GM12878 (cell line): ENCODE results near the gene LKAAEAR1. TPM values are rescaled to one million over a fixed set of nuclear protein-coding genes. Genes with fewer than 3 reads are reported as not detected.

Experiments
- ATAC-seq: fragments of 200-7000 bp; cut with Tn5 transposase; 3 replicates; pipeline ENCODE4 v1.9.1; 2020; ENCODE audit warnings: mild to moderate bottlenecking, moderate library complexity
- BruUV-seq: library from RNA; stranded (reverse); fragments of 400-500 nt; replicated peaks from 2 replicates; lab custom pipeline; 2021; lab: Mats Ljungman, UMichigan
- CTCF ChIA-PET: fragments of 300-600 bp; sonication (Branson Sonifier 250); formaldehyde crosslinking; extraction: SDS; loops from one replicate; lab custom pipeline; 2021; ENCODE audit warnings: inconsistent platforms; lab: Yijun Ruan, JAX
- POLR2A ChIA-PET: fragments of 350-600 bp; formaldehyde crosslinking; extraction: SDS; loops from one replicate; lab custom pipeline; 2021; ENCODE audit warnings: inconsistent platforms; lab: Charles Lee
- RAD21 ChIA-PET: fragments of 300-600 bp; sonication (Branson Sonifier 250); formaldehyde crosslinking; loops from one replicate; lab custom pipeline; 2023; ENCODE audit warnings: antibody characterized with exemption; ENCODE audit not compliant: unreplicated experiment; lab: Charles Lee
- SMC1A ChIA-PET: fragments of 300-600 bp; sonication (Branson Sonifier 250); formaldehyde crosslinking; loops from one replicate; lab custom pipeline; 2023; ENCODE audit not compliant: unreplicated experiment, uncharacterized antibody; lab: Charles Lee
- DNase-seq: peaks from one replicate; pipeline ENCODE4 v3.0.0-alpha.2; 2011; ENCODE audit warnings: low read depth, low spot score
- FAIRE-seq: peaks from 3 replicates; lab custom pipeline; 2011; peaks lifted over from hg19 to GRCh38; lab: Jason Lieb, UNC
- H2AFZ ChIP-seq: 2 replicates; pipeline ENCODE4 v1.6.0; 2011; ENCODE audit warnings: low read depth, low read length, control low read depth; ENCODE audit not compliant: control insufficient read depth
- H3K27ac ChIP-seq: 2 replicates; pipeline ENCODE4 v1.5.1; 2011; ENCODE audit warnings: control low read depth; ENCODE audit not compliant: control insufficient read depth, insufficient read depth
- H3K27me3 ChIP-seq, 2 experiments: replicated peaks in 1 of 2; 2 replicates each; pipeline versions ENCODE4 v1.6.0 to v1.6.1; 2011; ENCODE audit warnings: low read length in 1 of 2; ENCODE audit not compliant: control insufficient read depth in 2 of 2, insufficient read depth in 2 of 2
- H3K36me3 ChIP-seq, 2 experiments: 2 replicates each; pipeline ENCODE4 v1.5.1; 2011; ENCODE audit warnings: low read length in 1 of 2; ENCODE audit not compliant: control insufficient read depth in 2 of 2, insufficient read depth in 2 of 2
- H3K4me1 ChIP-seq: 2 replicates; pipeline ENCODE4 v1.6.1; 2011; ENCODE audit warnings: mild to moderate bottlenecking, low read length, moderate library complexity, mixed read lengths; ENCODE audit not compliant: control insufficient read depth, insufficient read depth
- H3K4me2 ChIP-seq: 2 replicates; pipeline ENCODE4 v1.6.0; 2011; ENCODE audit warnings: control low read depth; ENCODE audit not compliant: control insufficient read depth, insufficient read depth
- H3K4me3 ChIP-seq: fragments of 200-600 bp; sonication (generic); 2 replicates; pipeline ENCODE4 v1.5.1; 2016
- H3K79me2 ChIP-seq: 2 replicates; pipeline ENCODE4 v1.6.0; 2011; ENCODE audit warnings: low read length; ENCODE audit not compliant: control insufficient read depth, insufficient read depth
- H3K9ac ChIP-seq: 2 replicates; pipeline ENCODE4 v1.8.0; 2011; ENCODE audit warnings: low read length, control low read depth, mixed read lengths; ENCODE audit not compliant: control insufficient read depth, insufficient read depth
- H3K9me3 ChIP-seq: replicated peaks from 3 replicates; pipeline ENCODE4 v1.5.1; 2011; ENCODE audit warnings: mild to moderate bottlenecking, low read length; ENCODE audit not compliant: control insufficient read depth, insufficient read depth
- H4K20me1 ChIP-seq: 2 replicates; pipeline ENCODE4 v1.6.0; 2011; ENCODE audit not compliant: control insufficient read depth, insufficient read depth
- EGR1 ChIP-seq, 2 experiments: IDR thresholded peaks; 1 replicate in 1 of 2; 2 replicates in 1 of 2; pipeline ENCODE4 v1.6.1; 2011 to 2012; ENCODE audit warnings: low read depth in 2 of 2, low read length in 2 of 2, borderline replicate concordance in 1 of 2, mild to moderate bottlenecking in 1 of 2, moderate library complexity in 1 of 2
- ETV6 ChIP-seq, 2 experiments: fragments of 450-650 bp in 1 of 2; IDR thresholded peaks in 1 of 2; conservative IDR thresholded peaks in 1 of 2; 2 replicates each; pipeline ENCODE4 v1.6.1; 2014; ENCODE audit warnings: antibody characterized with exemption in 1 of 2, borderline replicate concordance in 1 of 2, low read depth in 1 of 2, mild to moderate bottlenecking in 1 of 2, moderate library complexity in 1 of 2
- POLR2AphosphoS2 ChIP-seq: IDR thresholded peaks from 2 replicates; pipeline ENCODE4 v1.6.1; 2011; ENCODE audit warnings: low read depth, mild to moderate bottlenecking, low read length, improper control_type of control experiment, moderate library complexity
- POU2F2 ChIP-seq: IDR thresholded peaks from 3 replicates; pipeline ENCODE4 v1.6.1; 2011; ENCODE audit warnings: low read depth, mild to moderate bottlenecking, low read length, borderline replicate concordance
- SMAD5 ChIP-seq: IDR thresholded peaks from 2 replicates; pipeline ENCODE4 v1.6.1; 2016; ENCODE audit warnings: antibody characterized with exemption, low read depth
- TAF1 ChIP-seq: IDR thresholded peaks from 2 replicates; pipeline ENCODE4 v1.6.1; 2011; ENCODE audit warnings: mild to moderate bottlenecking, low read depth, low read length, borderline replicate concordance
- WGBS: methylation state at CpG from one replicate; pipeline ENCODE4 v1.1.6; 2016; ENCODE audit warnings: low lambda C conversion rate; ENCODE audit not compliant: insufficient replicate concordance, insufficient coverage; ENCODE audit errors: missing lambda C conversion rate; 5-methylcytosine and 5-hydroxymethylcytosine counted together
- in situ Hi-C: fragments of 300-500 bp; cut with MboI; formaldehyde crosslinking; loops from 9 replicates; pipeline ENCODE4 v1.14.3; 2018; ENCODE audit warnings: mixed read lengths
- intact Hi-C: fragments of 100-400 bp; cut with micrococcal nuclease; formaldehyde crosslinking; loops from one replicate; pipeline ENCODE4 v1.14.2; 2022; ENCODE audit not compliant: unreplicated experiment
- polyA plus RNA-seq, 11 experiments: library from polyadenylated mRNA; depleted of rRNA in 4 of 11; unstranded in 6 of 11; stranded (reverse) in 5 of 11; fragments of >200 nt; fragmentation: Nextera tagmentation in 4 of 11; fragmentation: Illumina TruSeq in 1 of 11; extraction: Ambion mirVana in 4 of 11; extraction: Trizol in 1 of 11; gene quantifications; 1 replicate in 1 of 11; 2 replicates in 10 of 11; pipeline versions ENCODE4 v1.2.1 to v1.2.3, GENCODE V29; 2011 to 2016; ENCODE audit warnings: inconsistent platforms in 2 of 11, missing spikeins in 2 of 11, low read depth in 1 of 11
- total RNA-seq, 4 experiments: library from RNA; depleted of rRNA in 3 of 4; stranded (reverse); fragments of >200 nt in 3 of 4; fragmentation: Illumina TruSeq in 1 of 4; extraction: Trizol in 1 of 4; gene quantifications; 2 replicates each; pipeline versions ENCODE4 v1.2.1 to v1.2.3, GENCODE V29; 2013 to 2021
- TF ChIP-seq, protein P1 (sequence below): IDR thresholded peaks from 2 replicates; pipeline ENCODE4 v1.6.1; 2011; ENCODE audit warnings: borderline replicate concordance, low read depth, mild to moderate bottlenecking, moderate library complexity, low read length; ENCODE audit not compliant: insufficient read depth, poor library complexity, severe bottlenecking

Gene LKAAEAR1
- total and polyA plus RNA-seq, 10 of the 15 experiments (the other 5 are each of a cell fraction or from before 2014, with no cell fraction given), result not detected

DNA sequence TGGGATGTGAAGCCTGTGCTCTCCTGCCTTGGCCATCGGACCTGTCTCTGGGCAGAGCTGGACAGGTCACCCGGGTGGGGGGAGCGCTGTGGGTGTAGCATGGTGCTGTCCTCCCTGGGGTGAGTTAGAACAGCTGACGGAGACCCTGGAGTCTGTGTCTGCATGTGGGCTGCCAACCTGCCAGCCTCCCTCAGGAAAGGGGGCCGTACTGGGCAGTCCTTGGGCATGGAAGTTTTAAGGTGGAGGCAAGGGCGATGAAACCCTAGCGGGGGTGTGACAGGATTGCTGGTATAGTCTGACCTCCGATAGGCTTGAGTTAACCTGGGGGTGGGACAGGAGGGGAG, 37.2 kb downstream of the LKAAEAR1 start:
- no peak overlapping the region for H3K4me3 ChIP-seq
- no peaks in the 10 kb centered on the region for H3K9me3 ChIP-seq
- no peak overlapping the region for H3K9ac ChIP-seq
- RAD21 ChIA-PET, result no interaction called here
- H3K4me2 ChIP-seq, result no peak overlapping the region
- no peak overlapping the region for H3K27ac ChIP-seq
- no peak overlapping the region for H2AFZ ChIP-seq
- TF ChIP-seq POLR2AphosphoS2 (0 out of 2 replicates have a peak, but pooled peaks have one; percentile 55), EGR1 (IDR thresholded peaks at IDR 0.05; ENCODE audit: borderline replicate concordance in 1 of 2, low read depth in 2 of 2, low read length in 2 of 2) (no peak), TAF1 (no peak)
- peaks cover 4 to 14% of the 10 kb centered on the region in 2 experiments; a peak in 3 of 4 replicates for H3K27me3 ChIP-seq
- H3K79me2 ChIP-seq, result no peaks in the 10 kb centered on the region
- in situ Hi-C loops (no loop called here), intact Hi-C loops (no loop called here)
- WGBS, result 74% methylated on average over 8 of the region's 8 CpGs
- CTCF ChIA-PET, result interaction anchor here (1.1 kb wide), 1 partner anchor 12 kb away, joined by 3 read pairs; no protein-coding TSS in a partner anchor
- POLR2A ChIA-PET, result interaction anchor here (1.0 kb wide), 1 partner anchor 22 kb away, joined by 3 read pairs; no protein-coding TSS in a partner anchor
- no TSS peak for BruUV-seq
- H3K36me3 ChIP-seq, result no peaks in the 10 kb centered on the region
- H4K20me1 ChIP-seq, result no peaks in the 10 kb centered on the region
- DNase-seq (no peak), FAIRE-seq (no peak), ATAC-seq (no peak)
- SMC1A ChIA-PET, result interaction anchor here (1.6 kb wide), 1 partner anchor 10 kb away, joined by 3 read pairs; the partner anchor contains the start of gene C20orf204
- no peaks in the 10 kb centered on the region for H3K4me1 ChIP-seq

DNA sequence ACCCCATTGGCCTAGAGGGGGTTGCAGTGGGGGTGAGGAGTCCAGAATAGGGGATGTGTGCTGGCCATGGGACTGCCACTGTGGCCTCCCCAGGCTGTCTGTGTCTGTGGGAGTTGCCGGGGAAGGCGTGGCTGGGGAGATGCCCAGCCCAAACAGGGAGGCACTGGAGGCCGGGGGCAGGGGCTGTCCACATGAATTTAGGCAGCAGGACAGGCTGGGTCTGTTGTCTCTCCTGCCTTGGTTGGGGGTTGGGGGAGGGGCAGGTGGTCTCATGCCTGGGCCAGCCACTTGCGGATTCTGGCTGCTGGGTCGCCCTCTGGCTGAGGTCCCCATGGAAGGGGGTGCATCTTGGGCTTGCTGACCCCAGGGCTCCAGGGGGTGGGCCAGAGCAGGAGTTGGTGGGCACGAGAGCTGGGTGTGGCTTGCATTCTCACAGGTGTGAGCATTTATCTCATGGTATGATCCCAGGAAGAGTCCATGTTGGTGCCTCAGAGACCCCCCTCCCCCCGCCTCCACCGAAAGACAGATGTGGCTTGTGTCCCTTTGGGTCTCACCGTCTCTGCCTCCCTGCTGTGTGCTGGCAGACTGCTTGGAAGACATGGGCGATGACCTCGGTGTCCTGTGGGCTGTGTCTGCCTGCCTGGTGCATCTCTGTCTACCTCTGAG, 38.7 kb downstream of the LKAAEAR1 start:
- CTCF ChIA-PET, result interaction anchor here (9.1 kb wide), 1 partner anchor 11 kb away, joined by 108 read pairs; no protein-coding TSS in a partner anchor
- H3K27me3 ChIP-seq, result peaks cover 4 to 10% of the 10 kb centered on the region in 2 experiments; a peak in 3 of 4 replicates
- no peaks in the 10 kb centered on the region for H3K79me2 ChIP-seq
- POLR2A ChIA-PET, result interaction anchor here (0.7 to 1.0 kb wide), 2 partner anchors 11 to 306 kb away, joined by 3 read pairs; partner anchors contain the start of gene SLC2A4RG
- FAIRE-seq, result no peak
- SMC1A ChIA-PET, result no interaction called here
- peaks cover 6% of the 10 kb centered on the region; the same call in 1 of the 2 replicates for H3K4me1 ChIP-seq
- no peak overlapping the region for H3K4me3 ChIP-seq
- no peak for DNase-seq
- no peak overlapping the region for H3K4me2 ChIP-seq
- RAD21 ChIA-PET, result no interaction called here
- no peak overlapping the region for H2AFZ ChIP-seq
- H3K27ac ChIP-seq, result no peak overlapping the region
- H3K9me3 ChIP-seq, result no peaks in the 10 kb centered on the region
- H3K36me3 ChIP-seq, result no peaks in the 10 kb centered on the region
- TF ChIP-seq, protein P1, sequence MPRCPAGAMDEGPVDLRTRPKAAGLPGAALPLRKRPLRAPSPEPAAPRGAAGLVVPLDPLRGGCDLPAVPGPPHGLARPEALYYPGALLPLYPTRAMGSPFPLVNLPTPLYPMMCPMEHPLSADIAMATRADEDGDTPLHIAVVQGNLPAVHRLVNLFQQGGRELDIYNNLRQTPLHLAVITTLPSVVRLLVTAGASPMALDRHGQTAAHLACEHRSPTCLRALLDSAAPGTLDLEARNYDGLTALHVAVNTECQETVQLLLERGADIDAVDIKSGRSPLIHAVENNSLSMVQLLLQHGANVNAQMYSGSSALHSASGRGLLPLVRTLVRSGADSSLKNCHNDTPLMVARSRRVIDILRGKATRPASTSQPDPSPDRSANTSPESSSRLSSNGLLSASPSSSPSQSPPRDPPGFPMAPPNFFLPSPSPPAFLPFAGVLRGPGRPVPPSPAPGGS, result peak; percentile 8
- no peak for TF ChIP-seq SMAD5
- TF ChIP-seq ETV6 (conservative IDR thresholded peaks at IDR 0.05 in 1 of 2, IDR thresholded peaks at IDR 0.05 in 1 of 2; ENCODE audit: borderline replicate concordance in 1 of 2, low read depth in 1 of 2), result no peak
- TF ChIP-seq POU2F2, result no peak
- H4K20me1 ChIP-seq, result no peaks in the 10 kb centered on the region
- no peak overlapping the region for H3K9ac ChIP-seq
- intact Hi-C loops (no loop called here), in situ Hi-C loops (no loop called here)
- no TSS peak for BruUV-seq
- WGBS, result 21% methylated on average over 11 of the region's 11 CpGs
- ATAC-seq, result no peak
